HG03108 (cell line): ENCODE data around the gene SGSM2.

Experiments used
- ATAC-seq: cut with Tn5 transposase; IDR thresholded peaks from one replicate; pipeline ENCODE4 v1.9.1; 2021; ENCODE audit warnings: moderate library complexity; ENCODE audit not compliant: unreplicated experiment

The SGSM2 gene

GRCh38 chr17:2416010-2416734, 78.9 kb downstream of the SGSM2 start:
- peak; percentile 54 for ATAC-seq

- no peak for ATAC-seq
Measured at GRCh38 chr17:2418572-2418971, 81.3 kb downstream of the SGSM2 start.

- no peak for ATAC-seq
Measured at GRCh38 chr17:2419486-2419885, 82.2 kb downstream of the SGSM2 start.

GRCh38 chr17:2420176-2420575, 82.9 kb downstream of the SGSM2 start:
- no peak for ATAC-seq

GRCh38 chr17:2421315-2422147, 84.2 kb downstream of the SGSM2 start:
- no peak for ATAC-seq

GRCh38 chr17:2423271-2423670, 86.0 kb downstream of the SGSM2 start:
- no peak for ATAC-seq

GRCh38 chr17:2427215-2427614, 89.9 kb downstream of the SGSM2 start:
- ATAC-seq, result no peak

GRCh38 chr17:2427910-2428309, 90.6 kb downstream of the SGSM2 start:
- no peak for ATAC-seq
